ENCODE results near the gene ASGR1. TPM values are rescaled to one million over a fixed set of nuclear protein-coding genes. Genes with fewer than 3 reads are reported as not detected.
A peak's percentile ranks its signal among the peaks of the same experiment; 100 is the strongest.

Gene ASGR1
- total RNA-seq, 1 donor from 2014 or later: 18.8 TPM

GRCh38 chr17:7216242-7217112 is 37.3 kb upstream of the ASGR1 start:
- DNase-seq (ENCODE audit: low spot score in 2 of 2): no peak
- no peak for FAIRE-seq

- no peak for DNase-seq (ENCODE audit: low spot score in 2 of 2)
- FAIRE-seq: no peak
These were observed 36.5 kb upstream of the ASGR1 start for GRCh38 chr17:7215652-7216180.

DNA sequence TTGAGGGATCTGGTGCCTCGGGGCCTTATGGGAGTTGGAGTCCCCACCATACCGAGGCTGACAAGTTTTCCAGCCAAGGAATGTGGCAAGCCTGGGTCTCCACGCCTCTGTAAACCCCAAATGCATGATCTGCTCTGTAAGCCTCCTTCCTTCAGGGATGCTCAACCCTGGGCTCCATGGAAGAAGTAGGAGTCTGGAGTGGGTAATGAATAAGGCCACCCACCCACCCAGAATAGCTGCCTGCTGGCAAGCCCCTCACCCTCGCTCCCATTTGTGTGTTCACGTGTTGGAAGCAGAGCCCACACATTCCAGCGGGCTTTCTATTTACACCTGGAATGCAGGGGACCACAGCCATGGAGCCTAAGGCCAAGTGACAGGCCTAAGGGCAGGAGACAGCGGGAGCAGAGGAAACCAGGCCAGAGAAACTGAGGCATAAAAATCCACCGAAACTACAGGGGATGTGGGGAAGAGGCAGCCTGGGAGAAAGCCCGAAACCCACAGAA is 36.0 kb upstream of the ASGR1 start:
- FAIRE-seq: no peak
- DNase-seq (ENCODE audit: low spot score in 2 of 2): no peak

DNA sequence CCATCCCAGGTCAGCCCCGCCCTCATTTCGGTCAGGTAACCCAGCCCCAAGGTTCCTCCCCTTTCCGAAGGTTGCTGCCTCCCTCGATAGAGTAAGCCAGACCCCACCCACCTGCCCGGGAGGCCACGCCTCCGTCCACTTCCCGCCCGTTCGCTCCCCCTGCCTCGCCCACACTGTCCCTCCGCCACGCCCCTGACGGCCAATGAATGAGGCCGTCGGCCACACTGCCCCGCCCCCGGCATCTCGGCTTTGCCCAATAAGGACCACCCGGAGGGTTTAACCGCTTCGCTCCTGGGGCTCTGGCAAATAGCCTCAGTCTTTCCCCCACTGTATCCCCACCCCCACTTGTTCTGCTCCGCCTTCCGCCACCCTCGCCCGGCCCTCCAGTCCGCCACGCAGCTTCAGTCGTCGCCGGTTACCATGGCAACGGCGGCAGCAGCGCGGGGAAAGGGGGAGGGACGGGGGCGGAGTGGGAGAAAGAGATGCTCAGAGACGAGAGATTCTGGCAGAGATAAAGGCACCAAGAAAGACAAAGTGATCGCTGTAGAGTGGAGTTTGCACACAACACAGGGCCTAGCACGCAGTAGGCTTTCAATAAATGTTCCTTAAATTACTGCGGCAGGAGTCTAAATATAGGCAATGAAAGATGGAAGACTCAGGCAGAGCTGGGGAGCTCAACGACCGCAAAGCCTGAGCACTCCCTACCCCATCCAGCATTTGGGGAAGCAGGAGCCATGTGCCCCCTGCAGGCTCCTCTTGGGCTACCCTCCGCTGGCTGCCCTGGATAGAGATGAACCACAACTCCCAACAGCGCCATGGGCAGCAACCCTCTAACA is 35.3 kb upstream of the ASGR1 start:
- DNase-seq (ENCODE audit: low spot score in 2 of 2) (peak; percentile 95 to 97), FAIRE-seq (peak; percentile 30)

GRCh38 chr17:7213895-7214299 is 34.7 kb upstream of the ASGR1 start:
- FAIRE-seq: no peak
- DNase-seq (ENCODE audit: low spot score in 2 of 2): peak; percentile 70

- DNase-seq (ENCODE audit: low spot score in 2 of 2): no peak
- FAIRE-seq: no peak
These were observed 32.5 kb upstream of the ASGR1 start for GRCh38 chr17:7211491-7212273.

DNA sequence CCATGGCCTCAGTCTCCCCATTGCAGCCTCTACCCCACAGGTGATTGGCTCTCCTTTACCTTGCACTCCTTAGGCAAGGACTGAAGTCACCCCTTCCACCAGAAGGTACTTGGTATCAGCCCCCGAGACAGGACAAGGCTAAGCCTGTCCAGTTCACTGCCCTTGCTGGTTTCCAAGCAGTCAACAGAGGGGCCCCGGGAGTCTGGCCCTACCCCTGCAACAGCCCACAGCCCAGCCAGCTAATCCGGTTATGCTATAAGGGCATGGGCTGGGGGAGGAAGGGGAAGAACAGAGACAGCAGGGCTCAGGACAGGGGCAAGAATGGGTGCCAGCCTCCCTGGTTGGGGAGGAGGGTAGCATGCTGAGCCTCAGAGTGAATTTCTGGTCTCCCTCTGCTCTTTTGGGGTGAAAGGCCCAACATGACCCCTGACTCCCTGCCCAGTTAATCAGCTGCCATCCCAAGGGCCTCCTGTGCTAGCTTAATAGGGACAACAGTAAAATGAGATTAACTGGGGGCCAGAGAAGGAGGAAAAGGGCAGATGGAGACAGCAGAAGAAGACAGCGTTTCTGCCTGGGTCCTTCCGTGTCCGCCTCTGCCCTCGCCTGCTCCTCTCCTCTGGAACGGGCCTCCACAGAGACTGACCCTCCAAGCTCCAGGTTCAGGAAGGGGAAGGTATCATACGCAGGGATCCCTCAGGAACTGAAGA is 29.7 kb upstream of the ASGR1 start:
- FAIRE-seq: no peak
- no peak for DNase-seq (ENCODE audit: low spot score in 2 of 2)

DNA sequence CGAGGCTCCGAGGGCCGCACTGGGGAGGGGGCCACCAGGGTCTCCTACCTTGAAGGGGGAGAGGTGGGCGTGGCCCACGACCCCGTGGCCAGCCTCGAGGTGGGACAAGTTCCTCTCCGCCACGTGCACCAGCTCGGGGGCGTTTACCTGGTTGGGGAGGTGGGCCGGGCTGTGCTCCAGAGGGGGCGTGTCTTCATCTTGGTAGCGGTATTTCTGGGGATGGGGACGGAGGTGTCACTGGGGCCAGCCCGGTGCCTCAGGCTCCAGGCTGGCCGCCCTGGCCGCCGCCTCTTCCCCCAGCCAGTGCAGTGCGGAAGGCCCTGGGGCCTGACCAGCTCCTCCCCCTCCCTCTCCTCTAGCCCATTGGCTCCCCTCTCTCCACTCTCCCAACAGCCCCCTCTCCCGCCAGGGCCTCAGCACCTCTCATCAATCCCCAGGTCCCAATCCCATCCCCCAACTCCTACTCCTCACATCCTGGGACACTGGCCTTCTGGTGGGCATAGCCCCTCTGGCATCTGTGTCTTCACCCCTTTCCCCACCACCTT is 28.9 kb upstream of the ASGR1 start:
- FAIRE-seq (no peak), DNase-seq (ENCODE audit: low spot score in 2 of 2) (no peak)

DNA sequence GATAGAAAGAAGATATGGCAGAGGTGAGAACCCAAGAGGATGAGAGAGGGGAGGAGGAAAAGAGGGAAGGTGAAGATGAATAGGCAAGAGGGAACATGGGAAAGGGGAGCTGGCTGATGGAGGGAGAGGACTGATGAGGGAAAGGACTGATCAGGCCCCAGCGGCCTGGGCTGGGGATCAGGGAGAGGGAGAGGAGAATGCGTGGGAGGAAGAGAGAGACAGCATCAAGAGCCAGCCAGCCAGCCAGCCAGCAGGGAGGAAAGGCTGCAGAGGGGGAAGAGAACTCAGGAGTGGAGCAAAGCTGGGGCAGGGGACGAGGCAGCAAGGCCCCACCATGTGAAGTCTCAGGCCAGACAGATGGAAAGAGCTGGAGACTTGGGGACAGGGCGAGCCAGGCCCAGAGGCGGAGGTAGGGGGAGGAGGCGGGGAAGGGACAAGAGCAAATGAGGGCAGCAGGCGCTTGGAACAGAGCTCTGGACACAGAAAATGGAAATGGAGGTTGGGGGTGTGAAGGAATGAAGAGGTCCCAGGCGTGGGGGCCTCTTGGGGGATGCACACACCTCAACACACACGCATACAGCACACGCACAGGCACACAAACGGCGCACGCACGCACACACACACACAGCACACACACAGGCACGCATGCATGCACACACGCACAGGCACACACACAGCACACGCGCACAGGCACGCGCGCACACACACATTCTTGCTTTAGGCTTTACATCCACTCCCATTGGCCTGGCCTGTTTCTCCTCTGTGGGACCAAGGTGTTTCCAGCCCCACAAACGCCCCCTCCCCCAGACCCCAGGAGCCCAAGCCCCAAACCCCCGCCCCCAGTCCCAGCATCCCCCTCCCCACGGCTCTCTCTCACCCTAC is 28.2 kb upstream of the ASGR1 start:
- FAIRE-seq: no peak
- no peak for DNase-seq (ENCODE audit: low spot score in 2 of 2)

DNA sequence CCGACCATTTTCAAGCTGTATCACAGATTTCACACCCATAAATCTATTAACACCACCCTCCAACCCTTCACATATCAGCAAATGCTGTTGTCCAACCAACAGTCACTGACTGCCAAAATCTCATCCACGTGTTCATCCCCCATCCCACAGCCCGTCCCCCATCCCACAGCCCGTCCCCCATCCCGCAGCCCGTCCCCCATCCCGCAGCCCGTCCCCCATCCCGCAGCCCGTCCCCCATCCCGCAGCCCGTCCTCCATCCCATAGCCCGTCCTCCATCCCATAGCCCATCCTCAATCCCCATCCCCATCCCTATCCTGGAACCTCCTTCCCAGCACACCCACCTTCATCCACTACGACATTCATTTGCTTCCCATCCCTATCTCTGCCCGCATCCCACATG is 26.4 kb upstream of the ASGR1 start:
- DNase-seq (ENCODE audit: low spot score in 2 of 2) (no peak), FAIRE-seq (no peak)

DNA sequence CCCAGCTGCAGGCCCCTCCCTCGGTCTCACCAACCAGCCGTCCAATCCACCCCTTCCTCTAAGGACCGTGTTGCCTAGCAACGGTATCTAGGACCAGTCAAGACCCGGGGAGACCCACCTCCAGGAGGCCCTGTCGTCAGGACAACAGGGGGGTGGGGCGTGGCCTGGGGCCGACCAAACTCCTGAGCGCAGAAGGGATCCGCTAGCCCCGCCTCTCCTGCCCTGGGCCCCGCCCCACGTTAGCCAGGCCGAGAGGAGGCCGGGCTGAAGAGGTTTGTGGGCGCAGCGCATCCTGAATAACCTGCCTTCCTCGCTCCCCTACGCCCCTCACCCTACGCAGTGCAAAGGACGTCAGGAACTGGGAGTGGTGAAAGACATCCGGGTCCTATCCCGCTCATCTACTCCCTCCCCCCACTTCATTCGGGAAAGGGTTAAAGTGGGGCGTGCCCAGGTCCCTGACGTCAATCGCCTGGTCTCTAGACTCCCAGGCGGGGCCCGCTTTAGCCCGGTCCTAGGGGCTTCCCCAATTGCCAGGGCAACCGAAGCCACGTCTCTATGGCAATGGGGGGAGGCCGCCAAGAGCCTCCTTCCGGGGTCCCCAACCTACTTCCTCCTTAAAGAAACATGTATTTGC is 25.8 kb upstream of the ASGR1 start:
- DNase-seq (ENCODE audit: low spot score in 2 of 2) (peak; percentile 88 to 95), FAIRE-seq (no peak)

GRCh38 chr17:7204336-7204735 is 25.2 kb upstream of the ASGR1 start:
- DNase-seq (ENCODE audit: low spot score in 2 of 2) (peak in 1 of 2 donors; percentile 46), FAIRE-seq (no peak)

GRCh38 chr17:7203391-7203790 is 24.2 kb upstream of the ASGR1 start:
- no peak for DNase-seq (ENCODE audit: low spot score in 2 of 2)
- FAIRE-seq: no peak

GRCh38 chr17:7196651-7197401 is 17.7 kb upstream of the ASGR1 start:
- FAIRE-seq: no peak
- no peak for DNase-seq (ENCODE audit: low spot score in 2 of 2)

DNA sequence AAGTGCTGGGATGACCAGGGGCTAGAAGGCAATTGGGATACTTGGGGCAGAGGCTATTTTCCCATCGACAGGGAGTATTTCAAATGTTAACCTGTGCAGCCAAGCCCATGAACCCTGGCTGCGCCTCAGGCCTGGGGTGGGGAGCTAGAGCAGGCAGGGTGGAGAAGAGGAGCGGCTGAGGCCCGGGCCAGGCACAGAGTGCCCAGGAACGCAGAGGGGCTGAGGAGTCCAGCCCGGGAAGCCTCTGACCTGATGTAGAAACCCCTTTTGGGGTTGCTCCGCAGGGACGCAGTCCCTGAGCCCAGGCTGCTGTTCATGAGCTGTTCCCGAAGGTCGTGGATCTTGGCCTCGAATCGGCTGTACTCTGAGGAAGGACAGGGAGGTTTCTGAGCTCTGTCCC is 16.8 kb upstream of the ASGR1 start:
- no peak for DNase-seq (ENCODE audit: low spot score in 2 of 2)
- no peak for FAIRE-seq

DNA sequence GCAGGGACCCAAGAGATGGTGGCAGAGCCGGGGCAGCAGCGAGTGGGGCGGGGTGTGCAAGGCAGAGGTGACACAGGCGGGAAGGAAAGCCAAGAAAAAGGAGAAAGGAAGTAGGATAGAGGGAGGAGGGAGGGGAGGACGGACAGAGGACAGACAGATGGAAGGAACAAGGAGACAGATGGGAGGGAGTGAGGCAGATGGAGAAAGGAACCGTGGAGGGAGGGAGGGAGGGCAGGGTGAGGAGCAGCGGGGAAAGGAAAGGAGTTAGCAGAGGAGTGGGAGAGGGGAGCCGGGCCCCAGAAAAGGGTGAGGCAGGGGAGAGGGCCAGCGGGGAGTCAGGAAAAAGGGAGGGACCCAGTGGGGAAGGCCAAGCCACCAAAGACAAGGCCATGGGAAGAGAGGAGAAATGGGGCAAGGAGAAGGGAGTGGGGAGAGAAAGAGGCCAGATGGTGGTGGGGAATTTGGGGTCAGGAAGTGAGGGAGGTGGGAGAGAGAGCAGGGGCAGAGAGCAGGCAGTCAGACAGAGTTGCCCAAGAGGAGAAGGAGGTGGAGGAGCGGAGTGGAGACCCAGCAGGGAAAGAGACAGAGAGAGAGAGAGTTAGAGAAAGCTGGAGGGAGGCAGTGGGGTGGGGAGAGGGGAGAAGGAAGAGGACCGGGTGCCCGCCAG is 13.2 kb upstream of the ASGR1 start:
- no peak for FAIRE-seq
- no peak for DNase-seq (ENCODE audit: low spot score in 2 of 2)

Data from frontal cortex (tissue), 4 donors.